ENCODE data around the gene CRYBB2. TPM values are rescaled to one million over a fixed set of nuclear protein-coding genes. Genes with fewer than 3 reads are reported as not detected.

The CRYBB2 gene
- total RNA-seq, 1 experiment from 2014 or later, result 0.39 TPM

DNA sequence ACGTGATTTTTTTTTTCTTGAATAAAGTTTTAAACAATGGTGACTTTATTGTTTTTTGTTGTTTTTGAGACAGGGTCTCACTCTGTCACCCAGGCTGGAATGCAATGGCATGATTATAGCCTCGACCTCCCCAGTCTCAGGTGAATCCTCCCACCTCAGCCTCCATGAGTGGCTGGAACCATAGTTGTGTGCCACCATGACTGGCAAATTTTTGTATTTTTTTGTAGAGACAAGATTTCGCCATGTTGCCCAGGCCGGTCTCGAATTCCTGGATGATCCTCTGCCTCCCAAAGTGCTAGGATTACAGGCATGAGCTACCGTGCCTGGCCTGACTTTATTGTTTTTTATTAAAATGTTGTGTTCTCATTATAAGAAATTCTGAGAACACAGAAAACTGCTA, 32.0 kb upstream of the CRYBB2 start:
- no peak overlapping the region for H3K4me3 ChIP-seq (ENCODE audit: low read depth in 2 of 2, low read length in 2 of 2)
- ChIA-PET CTCF (no interaction called here), POLR2A (no interaction called here)
- H3K4me1 ChIP-seq (ENCODE audit: control insufficient read depth, insufficient read depth, low read length), result no peaks in the 10 kb centered on the region
- no peak overlapping the region for H3K27ac ChIP-seq (ENCODE audit: low read length)
- no peak for ATAC-seq
- no peak for DNase-seq (ENCODE audit: low read depth, low spot score)
- in situ Hi-C loops (cut with HindIII; ENCODE audit: low pct_unique_long_range_greater_than_20kb, low sequenced_read_pairs), result no loop called here
- TF ChIP-seq CTCF (IDR thresholded peaks at IDR 0.05), result no peak
- no peak for TF ChIP-seq POLR2AphosphoS5 (IDR thresholded peaks at IDR 0.05; ENCODE audit: low read depth, low read length)
- no peak for TF ChIP-seq TCF7L2 (IDR thresholded peaks at IDR 0.05; ENCODE audit: low read depth, low read length)
- no peak for TF ChIP-seq SIN3A (IDR thresholded peaks at IDR 0.05; ENCODE audit: borderline replicate concordance, insufficient read depth, low read depth, low read length)
- no peak for TF ChIP-seq REST (IDR thresholded peaks at IDR 0.05; ENCODE audit: insufficient read depth in 1 of 2, low read depth in 2 of 2, low read length in 1 of 2)
- intact Hi-C loops (cut with micrococcal nuclease; ENCODE audit: unreplicated experiment), result no loop called here
- BruUV-seq (replicated peaks), result no TSS peak
- no peaks in the 10 kb centered on the region; the same call in 1 of the 2 replicates for H3K36me3 ChIP-seq (ENCODE audit: control insufficient read depth, insufficient read depth, low read length)
- no peaks in the 10 kb centered on the region for H3K27me3 ChIP-seq (ENCODE audit: control insufficient read depth, insufficient read depth, low read length)
- no peaks in the 10 kb centered on the region for H3K9me3 ChIP-seq (ENCODE audit: control insufficient read depth, insufficient read depth, low read depth, low read length)

GRCh38 chr22:25192406-25192805, 27.0 kb upstream of the CRYBB2 start:
- intact Hi-C loops (cut with micrococcal nuclease; ENCODE audit: unreplicated experiment), result no loop called here
- in situ Hi-C loops (cut with HindIII; ENCODE audit: low pct_unique_long_range_greater_than_20kb, low sequenced_read_pairs), result no loop called here
- Histone ChIP-seq H3K9me3 (ENCODE audit: control insufficient read depth, insufficient read depth, low read depth, low read length) (no peaks in the 10 kb centered on the region), H3K4me3 (ENCODE audit: low read depth in 2 of 2, low read length in 2 of 2) (no peak overlapping the region), H3K36me3 (ENCODE audit: control insufficient read depth, insufficient read depth, low read length) (no peaks in the 10 kb centered on the region; the same call in 1 of the 2 replicates), H3K27ac (ENCODE audit: low read length) (no peak overlapping the region), H3K27me3 (ENCODE audit: control insufficient read depth, insufficient read depth, low read length) (no peaks in the 10 kb centered on the region), H3K4me1 (ENCODE audit: control insufficient read depth, insufficient read depth, low read length) (no peaks in the 10 kb centered on the region)
- TF ChIP-seq REST (IDR thresholded peaks at IDR 0.05; ENCODE audit: insufficient read depth in 1 of 2, low read depth in 2 of 2, low read length in 1 of 2) (no peak), SIN3A (IDR thresholded peaks at IDR 0.05; ENCODE audit: borderline replicate concordance, insufficient read depth, low read depth, low read length) (no peak), POLR2AphosphoS5 (IDR thresholded peaks at IDR 0.05; ENCODE audit: low read depth, low read length) (no peak), CTCF (IDR thresholded peaks at IDR 0.05) (no peak), TCF7L2 (IDR thresholded peaks at IDR 0.05; ENCODE audit: low read depth, low read length) (no peak)
- POLR2A ChIA-PET, result no interaction called here
- ATAC-seq (no peak), DNase-seq (ENCODE audit: low read depth, low spot score) (no peak)
- BruUV-seq (replicated peaks), result no TSS peak
- CTCF ChIA-PET, result no interaction called here
